ENCODE data around the gene NRF1. TPM values are rescaled to one million over a fixed set of nuclear protein-coding genes. Genes with fewer than 3 reads are reported as not detected.
"Not testable (repeated sequence)": the region's sequence is repeated elsewhere in the genome, so short reads cannot be mapped to it uniquely, and the experiment has no call there.

NRF1 gene
- total RNA-seq, 2 donors from 2014 or later: 33.7 to 33.9 TPM

DNA sequence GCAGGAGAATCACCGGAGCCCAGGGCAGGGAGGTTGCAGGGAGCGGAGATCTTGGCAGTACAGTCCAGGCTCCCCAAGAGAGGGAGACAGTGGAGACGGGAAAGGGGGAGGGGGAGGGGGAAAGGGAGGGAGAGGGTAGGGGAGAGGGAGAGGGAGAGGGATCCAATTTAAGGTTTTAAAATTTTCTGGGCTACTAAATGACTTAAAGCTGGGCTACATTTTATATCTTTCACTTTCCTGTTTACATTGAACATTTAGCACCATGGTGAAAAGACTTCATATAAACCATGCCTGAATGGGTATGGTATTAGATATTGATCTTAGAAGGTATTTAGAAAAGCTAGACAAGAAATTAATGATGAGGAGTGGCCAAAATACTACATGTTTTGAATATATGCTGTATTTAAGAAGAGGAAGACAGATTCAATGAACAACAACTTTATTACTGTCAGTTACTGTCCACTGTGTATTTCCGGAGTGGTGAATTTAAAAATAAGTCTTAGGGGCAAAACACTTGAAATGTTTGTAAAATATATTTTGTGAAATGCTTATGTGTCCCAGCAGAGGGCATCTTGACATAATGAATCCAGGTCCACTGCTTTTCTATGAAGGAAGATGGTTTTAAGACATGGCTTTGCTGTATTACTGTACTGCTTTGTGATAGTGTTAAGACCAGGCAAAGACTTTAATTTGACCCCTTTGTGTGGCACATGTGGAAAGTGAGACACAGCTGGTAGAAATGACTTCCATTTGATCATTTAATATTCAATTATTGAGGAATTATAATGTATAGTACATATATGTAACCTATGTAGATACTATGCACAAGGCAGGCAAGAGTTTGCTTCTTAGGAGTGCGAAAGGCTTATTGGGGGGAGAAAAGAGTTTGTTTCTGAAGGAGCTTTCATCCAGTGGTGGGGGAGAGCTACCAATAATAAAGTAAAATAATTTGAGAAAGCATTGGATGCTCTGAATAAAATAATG is 52.8 kb downstream of the NRF1 start:
- Mint-ChIP-seq H3K4me1 (peaks cover 6% of the 10 kb centered on the region), H3K27me3 (no peaks in the 10 kb centered on the region), H3K27ac (no peak overlapping the region), H3K4me3 (no peak overlapping the region), H3K36me3 (ENCODE audit: low read depth) (peaks cover 15% of the 10 kb centered on the region)
- DNase-seq (no peak), ATAC-seq (peak; percentile 35)
- no peaks in the 10 kb centered on the region for H3K9me3 ChIP-seq (ENCODE audit: control insufficient read depth, low read length, poor library complexity, severe bottlenecking)

DNA sequence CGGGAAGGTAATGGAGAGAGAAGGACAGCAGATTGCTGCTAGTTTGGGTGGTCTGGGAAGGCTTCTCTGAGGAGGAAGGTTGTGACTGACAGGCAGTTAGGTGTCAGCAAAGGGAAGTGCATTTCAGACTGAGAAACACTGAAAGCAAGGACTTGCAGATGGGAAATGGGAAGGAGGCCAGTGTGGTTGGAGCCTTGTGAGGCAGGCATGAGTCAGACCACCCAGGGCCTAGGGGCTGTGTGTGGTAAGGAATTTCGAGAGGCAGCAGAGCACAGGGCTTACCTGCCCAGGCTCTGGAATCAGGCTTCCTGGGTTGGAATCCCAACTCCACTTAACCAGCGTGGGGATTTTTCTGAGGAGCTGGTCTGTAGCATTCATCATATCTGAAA is 53.5 kb downstream of the NRF1 start:
- H3K27ac Mint-ChIP-seq: no peak overlapping the region

DNA sequence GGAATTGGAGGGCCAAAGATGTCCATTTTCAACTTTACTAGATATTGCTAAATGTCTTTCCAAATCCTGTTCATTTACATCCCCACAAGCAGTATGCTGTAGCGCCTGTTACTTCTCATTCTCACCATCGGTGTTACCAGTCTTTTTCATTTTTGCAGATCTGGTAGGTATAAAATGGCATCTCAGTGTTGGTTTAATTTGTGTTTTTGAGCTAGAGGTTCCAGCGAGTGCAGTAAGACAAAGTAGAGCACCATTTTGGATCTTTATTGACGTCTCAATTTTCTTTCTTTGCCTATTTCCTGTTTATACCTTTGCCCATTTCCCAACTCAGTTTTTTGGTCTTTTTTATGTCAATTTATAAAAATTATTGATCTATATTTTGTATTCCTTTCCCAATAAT is 55.6 kb downstream of the NRF1 start:
- Mint-ChIP-seq H3K4me3 (no peak overlapping the region), H3K36me3 (ENCODE audit: low read depth) (peaks cover 2% of the 10 kb centered on the region), H3K4me1 (peaks cover 6% of the 10 kb centered on the region), H3K27ac (no peak overlapping the region), H3K27me3 (no peaks in the 10 kb centered on the region)
- DNase-seq: no peak
- ATAC-seq: no peak
- no peaks in the 10 kb centered on the region for H3K9me3 ChIP-seq (ENCODE audit: control insufficient read depth, low read length, poor library complexity, severe bottlenecking)

More for the DNA sequence above, 53.5 kb downstream of the NRF1 start:
- H3K36me3 Mint-ChIP-seq (ENCODE audit: low read depth): peaks cover 12% of the 10 kb centered on the region
- peaks cover 6% of the 10 kb centered on the region for H3K4me1 Mint-ChIP-seq
- H3K27me3 Mint-ChIP-seq: no peaks in the 10 kb centered on the region
- no peaks in the 10 kb centered on the region for H3K9me3 ChIP-seq (ENCODE audit: control insufficient read depth, low read length, poor library complexity, severe bottlenecking)
- H3K4me3 Mint-ChIP-seq: no peak overlapping the region
- ATAC-seq (no peak), DNase-seq (no peak)

DNA sequence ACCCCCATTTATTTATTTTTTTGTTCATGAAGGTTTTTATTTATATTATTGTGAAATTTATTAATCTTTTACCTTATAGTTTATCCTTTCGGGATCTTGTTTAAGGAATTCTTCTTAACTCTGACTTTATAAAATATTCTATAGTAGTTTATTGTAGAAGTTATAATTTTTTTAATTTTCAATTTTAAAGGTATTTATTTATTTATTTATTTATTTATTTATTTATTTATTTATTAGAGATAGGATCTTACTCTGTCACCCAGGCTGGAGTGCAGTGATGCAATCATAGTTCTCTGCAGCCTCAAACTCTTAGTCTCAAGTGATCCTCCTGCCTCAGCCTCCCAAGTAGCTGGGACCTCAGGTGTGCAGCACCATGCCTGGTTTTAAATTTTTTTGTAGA is 56.0 kb downstream of the NRF1 start:
- DNase-seq: no peak
- Mint-ChIP-seq H3K27ac (peak overlapping the region; percentile 29), H3K27me3 (no peaks in the 10 kb centered on the region), H3K4me3 (no peak overlapping the region), H3K36me3 (ENCODE audit: low read depth) (peaks cover 2% of the 10 kb centered on the region), H3K4me1 (peaks cover 6% of the 10 kb centered on the region)
- ATAC-seq: no peak
- H3K9me3 ChIP-seq (ENCODE audit: control insufficient read depth, low read length, poor library complexity, severe bottlenecking): no peaks in the 10 kb centered on the region

DNA sequence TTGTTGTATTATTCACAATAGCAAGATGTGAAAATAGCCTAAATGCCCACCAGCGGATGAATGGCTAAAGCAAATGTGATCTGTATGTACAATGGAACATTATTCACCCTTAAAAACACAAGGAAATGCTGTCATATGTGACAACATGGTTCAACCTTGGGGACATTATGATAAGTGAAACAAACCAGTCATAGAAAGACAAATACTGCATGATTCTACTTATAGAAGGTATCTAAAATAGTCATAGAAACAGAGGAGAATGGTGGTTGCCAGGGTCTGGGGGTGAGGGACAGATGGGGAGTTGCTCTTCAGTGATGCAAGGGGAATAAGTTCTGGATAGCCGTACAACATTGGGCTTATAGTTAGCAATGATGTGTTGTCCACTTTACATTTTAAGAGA is 58.4 kb downstream of the NRF1 start:
- peaks cover under 1% of the 10 kb centered on the region for H3K4me1 Mint-ChIP-seq

DNA sequence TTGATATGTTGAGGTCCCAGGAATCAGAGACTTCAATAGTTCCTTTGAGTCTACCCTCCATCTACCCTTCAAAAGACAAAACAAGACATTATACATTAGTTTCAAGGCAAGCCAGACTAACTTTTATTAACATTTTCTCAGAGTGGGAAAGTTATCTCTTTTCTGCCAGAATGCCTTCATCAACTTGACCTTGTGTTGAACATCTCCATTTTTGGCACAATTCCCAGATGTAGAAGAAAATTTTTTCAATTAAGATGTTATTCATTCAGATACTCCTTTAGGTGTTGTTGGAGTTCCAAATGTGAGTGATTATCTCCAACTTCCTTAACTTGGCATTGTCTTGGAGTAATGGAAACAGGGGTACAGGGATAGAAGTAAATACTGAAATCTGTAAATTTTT is 59.1 kb downstream of the NRF1 start:
- peaks cover 4% of the 10 kb centered on the region for H3K4me1 Mint-ChIP-seq
- H3K36me3 Mint-ChIP-seq (ENCODE audit: low read depth): peaks cover 6% of the 10 kb centered on the region
- ATAC-seq: no peak
- no peak overlapping the region for H3K4me3 Mint-ChIP-seq
- no peaks in the 10 kb centered on the region for H3K27me3 Mint-ChIP-seq
- no peaks in the 10 kb centered on the region for H3K9me3 ChIP-seq (ENCODE audit: control insufficient read depth, low read length, poor library complexity, severe bottlenecking)
- H3K27ac Mint-ChIP-seq: no peak overlapping the region
- no peak for DNase-seq

More for the DNA sequence above, 58.4 kb downstream of the NRF1 start:
- Mint-ChIP-seq H3K27me3 (no peaks in the 10 kb centered on the region), H3K27ac (no peak overlapping the region), H3K4me3 (no peak overlapping the region), H3K36me3 (ENCODE audit: low read depth) (peaks cover 3% of the 10 kb centered on the region)
- ATAC-seq (no peak), DNase-seq (no peak)
- H3K9me3 ChIP-seq (ENCODE audit: control insufficient read depth, low read length, poor library complexity, severe bottlenecking): no peaks in the 10 kb centered on the region

DNA sequence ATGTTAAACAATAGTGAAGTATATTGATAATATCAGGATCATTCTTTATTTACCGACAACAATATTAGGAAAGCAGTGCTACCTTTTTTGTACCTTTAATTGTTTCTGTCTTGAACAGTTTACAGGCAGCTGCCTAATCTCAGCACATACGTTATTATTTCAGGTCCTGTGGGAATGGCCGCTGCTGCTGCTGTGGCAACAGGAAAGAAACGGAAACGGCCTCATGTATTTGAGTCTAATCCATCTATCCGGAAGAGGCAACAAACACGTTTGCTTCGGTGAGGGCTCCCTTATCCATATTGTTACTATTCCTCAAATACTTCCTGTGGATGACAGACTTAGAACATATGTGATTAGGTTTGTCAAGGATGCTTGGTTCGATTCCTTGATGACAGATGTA is 59.7 kb downstream of the NRF1 start:
- H3K36me3 Mint-ChIP-seq (ENCODE audit: low read depth): peaks cover 6% of the 10 kb centered on the region
- H3K9me3 ChIP-seq (ENCODE audit: control insufficient read depth, low read length, poor library complexity, severe bottlenecking): no peaks in the 10 kb centered on the region
- H3K4me3 Mint-ChIP-seq: no peak overlapping the region
- H3K27ac Mint-ChIP-seq: no peak overlapping the region
- no peaks in the 10 kb centered on the region for H3K27me3 Mint-ChIP-seq
- peaks cover 7% of the 10 kb centered on the region for H3K4me1 Mint-ChIP-seq
- ATAC-seq (no peak), DNase-seq (no peak)

DNA sequence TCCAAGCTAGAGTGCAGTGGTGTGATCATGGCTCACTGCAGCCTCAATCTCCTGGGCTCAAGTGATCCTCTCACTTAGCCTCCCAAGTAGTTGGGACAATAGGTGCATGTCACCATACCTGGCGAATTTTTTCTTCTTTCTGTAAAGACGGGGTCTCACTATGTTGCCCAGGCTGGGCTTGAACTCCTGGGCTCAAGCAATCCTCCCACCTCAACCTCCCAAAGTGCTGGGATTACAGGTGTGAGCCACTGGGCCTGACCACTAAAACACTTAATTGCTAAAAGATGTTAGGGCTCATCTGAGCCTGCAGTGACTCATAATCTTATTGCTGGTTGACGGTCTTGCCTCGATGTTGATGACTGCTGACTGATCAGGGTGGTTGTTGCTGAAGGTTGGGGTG is 63.0 kb downstream of the NRF1 start:
- not testable (repeated sequence) for H3K4me3 Mint-ChIP-seq; H3K27me3 Mint-ChIP-seq; DNase-seq; H3K36me3 Mint-ChIP-seq (ENCODE audit: low read depth); H3K9me3 ChIP-seq (ENCODE audit: control insufficient read depth, low read length, poor library complexity, severe bottlenecking); ATAC-seq; H3K27ac Mint-ChIP-seq; H3K4me1 Mint-ChIP-seq

DNA sequence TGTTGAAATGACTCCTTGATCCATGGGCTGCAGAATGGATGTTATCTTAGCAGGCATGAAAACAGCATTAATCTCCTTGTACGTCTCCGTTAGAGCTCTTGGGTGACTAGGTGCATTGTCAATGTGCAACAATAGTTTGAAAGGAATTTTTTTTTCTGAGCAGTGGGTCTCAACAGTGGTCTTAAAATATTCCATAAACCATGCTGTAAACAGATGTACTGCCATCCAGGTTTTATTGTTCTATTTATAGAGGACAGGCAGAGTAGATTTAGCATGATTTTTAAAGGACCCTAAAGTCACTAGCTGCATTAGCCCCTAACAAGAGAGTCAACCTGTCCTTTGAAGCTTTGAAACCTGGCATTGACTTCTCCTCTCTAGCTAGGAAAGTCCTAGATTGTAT is 64.0 kb downstream of the NRF1 start:
- H3K27me3 Mint-ChIP-seq: no peaks in the 10 kb centered on the region
- H3K4me1 Mint-ChIP-seq: peaks cover 8% of the 10 kb centered on the region
- no peak overlapping the region for H3K4me3 Mint-ChIP-seq
- H3K27ac Mint-ChIP-seq: no peak overlapping the region
- H3K9me3 ChIP-seq (ENCODE audit: control insufficient read depth, low read length, poor library complexity, severe bottlenecking): no peaks in the 10 kb centered on the region
- H3K36me3 Mint-ChIP-seq (ENCODE audit: low read depth): peaks cover 7% of the 10 kb centered on the region
- DNase-seq: no peak
- ATAC-seq: no peak

DNA sequence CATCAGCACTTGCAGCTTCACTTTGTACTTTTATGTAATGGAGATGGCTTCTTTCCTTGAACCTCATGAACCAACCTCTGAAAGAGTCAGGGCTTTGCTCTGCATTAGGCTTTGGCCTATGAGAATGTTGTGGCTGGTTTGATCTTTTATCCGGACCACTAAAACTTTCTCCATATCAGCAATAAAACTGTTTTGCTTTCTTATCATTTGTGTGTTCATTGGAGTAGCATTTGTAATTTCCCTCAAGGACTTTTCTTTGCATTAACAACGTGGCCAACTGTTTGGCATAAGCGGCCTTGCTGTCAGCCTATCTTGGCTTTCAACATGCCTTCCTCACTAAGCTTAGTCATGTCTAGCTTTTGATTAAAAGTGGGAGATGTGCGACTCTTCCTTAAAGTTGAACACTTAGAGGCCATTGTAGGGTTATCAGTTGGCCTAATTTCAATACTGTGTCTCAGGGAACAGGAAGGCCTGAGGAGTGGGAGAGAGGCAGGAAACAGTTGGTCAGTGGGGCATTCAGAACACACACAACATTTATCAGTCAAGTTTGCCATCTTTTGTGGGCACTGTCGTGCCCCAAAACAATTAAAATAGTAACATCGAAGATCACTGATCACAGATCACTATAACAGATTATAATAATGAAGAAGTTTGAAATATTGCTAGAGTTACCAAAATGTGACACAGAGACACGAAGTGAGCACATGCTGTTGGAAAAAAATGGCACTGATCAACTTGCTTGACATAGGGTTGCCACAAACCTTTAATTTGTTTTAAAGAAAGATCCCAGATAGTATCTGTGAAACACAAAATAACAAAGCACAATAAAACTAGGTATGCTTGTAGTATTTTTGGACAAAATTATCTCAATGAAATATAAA is 64.7 kb downstream of the NRF1 start:
- H3K27me3 Mint-ChIP-seq: no peaks in the 10 kb centered on the region
- H3K27ac Mint-ChIP-seq: no peak overlapping the region
- H3K4me3 Mint-ChIP-seq: no peak overlapping the region
- H3K36me3 Mint-ChIP-seq (ENCODE audit: low read depth): peaks cover 12% of the 10 kb centered on the region
- H3K9me3 ChIP-seq (ENCODE audit: control insufficient read depth, low read length, poor library complexity, severe bottlenecking): no peaks in the 10 kb centered on the region
- H3K4me1 Mint-ChIP-seq: peaks cover 13% of the 10 kb centered on the region
- ATAC-seq (no peak), DNase-seq (no peak)

DNA sequence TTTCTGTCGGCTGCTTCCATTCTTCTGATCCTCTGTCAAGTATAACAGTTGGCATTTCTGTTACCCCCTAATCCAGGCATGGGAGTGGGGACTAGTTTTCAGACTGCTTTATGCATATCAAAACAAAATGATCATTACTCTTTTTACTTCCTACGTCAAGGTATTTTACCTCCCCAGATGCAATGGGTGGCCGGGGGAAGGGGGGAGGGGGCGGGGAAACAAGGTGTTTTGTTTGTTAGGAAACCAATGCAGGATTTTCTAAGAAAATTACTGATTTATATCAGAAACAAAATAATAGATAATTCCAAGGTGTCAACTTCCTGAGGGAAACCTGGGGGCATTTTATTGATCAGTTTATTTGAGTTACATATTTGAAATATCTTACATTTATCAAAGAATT is 66.3 kb downstream of the NRF1 start:
- no peak for ATAC-seq
- peaks cover 12% of the 10 kb centered on the region for H3K36me3 Mint-ChIP-seq (ENCODE audit: low read depth)

DNA sequence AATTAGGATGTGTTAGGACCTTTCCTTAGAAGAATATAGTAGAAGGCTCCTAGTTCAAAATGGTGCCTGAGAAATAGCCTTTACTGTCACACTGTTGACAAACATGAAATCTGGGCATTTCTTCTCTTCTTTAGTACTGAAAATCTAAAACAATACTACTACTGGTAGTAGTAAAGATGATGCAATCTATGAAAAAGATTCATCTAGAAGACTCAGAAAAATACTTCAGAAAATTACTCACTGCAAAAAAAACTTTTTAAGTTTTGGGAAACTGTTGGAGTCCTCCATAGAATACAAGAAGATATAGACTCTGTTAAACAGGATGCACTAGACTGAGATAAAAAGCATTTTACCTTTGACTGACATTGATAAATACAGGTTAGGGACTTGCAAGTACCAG is 67.1 kb downstream of the NRF1 start:
- DNase-seq (no peak), ATAC-seq (no peak)
- Mint-ChIP-seq H3K36me3 (ENCODE audit: low read depth) (peaks cover 12% of the 10 kb centered on the region), H3K27me3 (no peaks in the 10 kb centered on the region), H3K4me1 (peaks cover 15% of the 10 kb centered on the region), H3K27ac (no peak overlapping the region), H3K4me3 (no peak overlapping the region)
- no peaks in the 10 kb centered on the region for H3K9me3 ChIP-seq (ENCODE audit: control insufficient read depth, low read length, poor library complexity, severe bottlenecking)

More for the DNA sequence above, 66.3 kb downstream of the NRF1 start:
- Mint-ChIP-seq H3K27me3 (no peaks in the 10 kb centered on the region), H3K4me3 (no peak overlapping the region), H3K27ac (peak overlapping the region; percentile 29), H3K4me1 (peaks cover 15% of the 10 kb centered on the region)
- DNase-seq: no peak
- no peaks in the 10 kb centered on the region for H3K9me3 ChIP-seq (ENCODE audit: control insufficient read depth, low read length, poor library complexity, severe bottlenecking)

DNA sequence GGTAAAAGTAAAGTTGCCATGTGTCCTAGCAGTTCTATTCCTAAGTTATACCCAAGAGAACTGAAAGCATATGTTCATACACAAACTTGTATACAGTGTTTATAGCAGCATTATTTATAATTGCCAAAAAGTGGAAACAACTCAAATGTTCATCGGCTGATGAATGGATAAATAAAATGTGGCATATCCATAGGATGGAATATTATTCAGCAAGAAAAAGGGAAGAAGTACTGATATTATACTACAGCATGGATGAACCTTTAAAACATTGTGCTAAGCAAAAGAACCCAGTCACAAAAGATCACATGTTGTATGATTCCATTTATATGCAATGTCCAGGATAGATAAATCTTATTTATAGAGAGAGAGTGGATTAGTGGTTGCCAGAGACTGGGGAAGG is 68.9 kb downstream of the NRF1 start:
- ATAC-seq (no peak), DNase-seq (no peak)
- peaks cover 13% of the 10 kb centered on the region for H3K4me1 Mint-ChIP-seq
- peaks cover 6% of the 10 kb centered on the region for H3K36me3 Mint-ChIP-seq (ENCODE audit: low read depth)
- peak overlapping the region; percentile 53 for H3K27ac Mint-ChIP-seq
- H3K4me3 Mint-ChIP-seq: no peak overlapping the region
- no peaks in the 10 kb centered on the region for H3K9me3 ChIP-seq (ENCODE audit: control insufficient read depth, low read length, poor library complexity, severe bottlenecking)
- H3K27me3 Mint-ChIP-seq: no peaks in the 10 kb centered on the region
